ENCODE results near the gene SPRED1. TPM values are rescaled to one million over a fixed set of nuclear protein-coding genes. Genes with fewer than 3 reads are reported as not detected.
A peak's percentile ranks its signal among the peaks of the same experiment; 100 is the strongest.

SPRED1 gene
- total RNA-seq, 1 donor from 2014 or later: 62.1 TPM

- peaks cover 8% of the 10 kb centered on the region for H3K4me1 ChIP-seq
- ATAC-seq (no peak), DNase-seq (no peak)
- no peak overlapping the region for H3K4me3 ChIP-seq
- H3K9me3 ChIP-seq: no peaks in the 10 kb centered on the region
- TF ChIP-seq, protein P1, sequence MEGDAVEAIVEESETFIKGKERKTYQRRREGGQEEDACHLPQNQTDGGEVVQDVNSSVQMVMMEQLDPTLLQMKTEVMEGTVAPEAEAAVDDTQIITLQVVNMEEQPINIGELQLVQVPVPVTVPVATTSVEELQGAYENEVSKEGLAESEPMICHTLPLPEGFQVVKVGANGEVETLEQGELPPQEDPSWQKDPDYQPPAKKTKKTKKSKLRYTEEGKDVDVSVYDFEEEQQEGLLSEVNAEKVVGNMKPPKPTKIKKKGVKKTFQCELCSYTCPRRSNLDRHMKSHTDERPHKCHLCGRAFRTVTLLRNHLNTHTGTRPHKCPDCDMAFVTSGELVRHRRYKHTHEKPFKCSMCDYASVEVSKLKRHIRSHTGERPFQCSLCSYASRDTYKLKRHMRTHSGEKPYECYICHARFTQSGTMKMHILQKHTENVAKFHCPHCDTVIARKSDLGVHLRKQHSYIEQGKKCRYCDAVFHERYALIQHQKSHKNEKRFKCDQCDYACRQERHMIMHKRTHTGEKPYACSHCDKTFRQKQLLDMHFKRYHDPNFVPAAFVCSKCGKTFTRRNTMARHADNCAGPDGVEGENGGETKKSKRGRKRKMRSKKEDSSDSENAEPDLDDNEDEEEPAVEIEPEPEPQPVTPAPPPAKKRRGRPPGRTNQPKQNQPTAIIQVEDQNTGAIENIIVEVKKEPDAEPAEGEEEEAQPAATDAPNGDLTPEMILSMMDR (IDR thresholded peaks at IDR 0.05): no peak
- H3K27ac ChIP-seq: no peak overlapping the region
- no peaks in the 10 kb centered on the region for H3K36me3 ChIP-seq
- no peaks in the 10 kb centered on the region for H3K27me3 ChIP-seq
- intact Hi-C loops (cut with DNase I): no loop called here
Observed at GRCh38 chr15:38285456-38285855, 32.8 kb downstream of the SPRED1 start.

- H3K27ac ChIP-seq: no peak overlapping the region
- no peak overlapping the region for H3K4me3 ChIP-seq
- H3K4me1 ChIP-seq: peaks cover 12% of the 10 kb centered on the region
- intact Hi-C loops (cut with DNase I): no loop called here
- H3K9me3 ChIP-seq: no peaks in the 10 kb centered on the region
- no peaks in the 10 kb centered on the region for H3K27me3 ChIP-seq
- TF ChIP-seq, protein P1 (IDR thresholded peaks at IDR 0.05): no peak
- DNase-seq (no peak), ATAC-seq (peak; percentile 50)
- no peaks in the 10 kb centered on the region for H3K36me3 ChIP-seq
Observed at GRCh38 chr15:38294126-38294525, 41.5 kb downstream of the SPRED1 start.

DNA sequence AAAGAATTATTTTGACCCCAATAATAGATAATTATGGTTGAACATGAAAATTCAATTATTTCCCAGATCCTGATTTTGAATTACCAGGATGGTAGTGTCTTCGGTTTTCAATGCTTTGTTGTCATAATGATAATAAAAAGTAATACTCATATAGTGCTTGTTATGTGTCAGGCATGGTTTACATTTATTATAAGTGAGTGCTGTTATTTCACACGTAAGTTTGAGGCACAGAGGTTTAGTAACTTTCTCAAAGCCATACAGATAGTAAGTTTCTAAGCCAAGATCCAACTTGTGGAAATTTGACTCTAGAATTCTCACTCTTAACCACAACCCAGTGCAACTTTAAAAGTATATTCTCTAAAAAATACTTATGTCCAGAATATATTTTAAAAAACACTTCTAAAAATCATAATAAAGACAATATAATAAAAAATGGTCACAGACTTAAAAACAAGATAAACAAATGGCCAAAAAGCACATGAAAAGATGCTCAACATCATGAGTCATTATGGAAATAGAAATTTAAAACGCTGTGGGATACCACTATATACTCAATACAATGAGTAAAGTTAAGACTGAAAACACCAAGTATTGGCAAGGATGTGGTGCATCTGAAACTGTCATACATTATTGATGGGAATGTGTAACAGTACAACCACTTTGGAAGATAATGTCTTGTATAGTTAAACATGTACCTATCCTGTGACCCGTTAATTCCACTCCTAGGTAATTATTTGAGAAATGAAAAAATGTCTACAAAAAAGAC is 45.2 kb downstream of the SPRED1 start:
- no peak for DNase-seq
- Histone ChIP-seq H3K27me3 (no peaks in the 10 kb centered on the region), H3K36me3 (peaks cover 19% of the 10 kb centered on the region), H3K9me3 (no peaks in the 10 kb centered on the region), H3K4me3 (no peak overlapping the region), H3K4me1 (peaks cover 12% of the 10 kb centered on the region), H3K27ac (no peak overlapping the region)
- no peak for ATAC-seq
- intact Hi-C loops (cut with DNase I): no loop called here
- TF ChIP-seq, protein P1 (IDR thresholded peaks at IDR 0.05): no peak

DNA sequence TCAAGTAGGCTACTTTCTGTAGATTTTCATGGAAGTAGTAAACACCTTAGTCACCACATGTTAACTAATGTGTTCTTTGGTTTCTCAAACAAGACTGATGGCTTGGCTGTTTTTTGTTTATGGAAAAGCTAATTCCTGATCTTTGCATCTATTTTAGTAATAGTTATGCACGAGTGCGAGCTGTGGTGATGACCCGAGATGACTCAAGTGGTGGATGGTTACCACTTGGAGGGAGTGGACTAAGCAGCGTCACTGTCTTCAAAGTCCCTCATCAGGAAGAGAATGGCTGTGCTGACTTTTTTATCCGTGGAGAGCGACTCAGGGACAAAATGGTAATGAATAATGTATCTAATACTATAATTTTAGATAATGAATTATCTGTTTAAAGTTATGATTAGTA is 46.6 kb downstream of the SPRED1 start:
- intact Hi-C loops (cut with DNase I): no loop called here
- no peaks in the 10 kb centered on the region for H3K9me3 ChIP-seq
- ATAC-seq (no peak), DNase-seq (no peak)
- peaks cover 7% of the 10 kb centered on the region for H3K4me1 ChIP-seq
- H3K36me3 ChIP-seq: peaks cover 19% of the 10 kb centered on the region
- no peaks in the 10 kb centered on the region for H3K27me3 ChIP-seq
- TF ChIP-seq, protein P1 (IDR thresholded peaks at IDR 0.05): no peak
- H3K27ac ChIP-seq: no peak overlapping the region
- no peak overlapping the region for H3K4me3 ChIP-seq

DNA sequence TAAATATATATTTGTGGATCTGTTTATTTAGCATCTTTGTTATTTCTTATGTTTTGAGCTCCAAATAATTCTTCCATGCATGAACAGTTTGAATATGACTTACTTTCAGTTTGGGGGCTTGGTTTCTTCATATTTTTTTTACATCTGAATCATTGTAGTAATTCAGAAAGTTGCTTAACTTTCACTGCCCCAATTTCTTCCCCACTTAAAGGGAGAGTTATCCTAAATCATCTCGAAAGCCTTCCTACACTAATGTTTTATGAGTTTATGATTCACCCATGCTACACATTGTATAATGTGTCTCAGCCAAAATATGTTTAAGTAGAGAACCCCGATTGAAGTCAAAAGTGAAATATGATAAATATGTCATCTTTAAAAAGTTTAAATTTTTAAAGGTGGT is 47.8 kb downstream of the SPRED1 start:
- Histone ChIP-seq H3K27ac (no peak overlapping the region), H3K4me1 (no peaks in the 10 kb centered on the region), H3K27me3 (no peaks in the 10 kb centered on the region), H3K4me3 (no peak overlapping the region), H3K9me3 (no peaks in the 10 kb centered on the region), H3K36me3 (peaks cover 19% of the 10 kb centered on the region)
- no peak for ATAC-seq
- DNase-seq: no peak
- TF ChIP-seq, protein P1 (IDR thresholded peaks at IDR 0.05): no peak
- intact Hi-C loops (cut with DNase I): no loop called here

All from upper lobe of right lung (tissue), 1 donor.